Stimulated activated CD8-positive, alpha-beta memory T cell treated with anti-CD3 and anti-CD28 coated beads, Interleukin-12 subunit alpha, Interleukin-12 subunit beta, amount 100 ng/mL, for 1 hour (primary cell): ENCODE measurements around the gene TCEA2.

Experiments
- DNase-seq: peaks from one replicate; pipeline ENCODE4 v3.0.0-alpha.2; 2020; ENCODE audit warnings: low read depth

The TCEA2 gene

GRCh38 chr20:64065062-64065973, 2.3 kb downstream of the TCEA2 start:
- no peak for DNase-seq

DNA sequence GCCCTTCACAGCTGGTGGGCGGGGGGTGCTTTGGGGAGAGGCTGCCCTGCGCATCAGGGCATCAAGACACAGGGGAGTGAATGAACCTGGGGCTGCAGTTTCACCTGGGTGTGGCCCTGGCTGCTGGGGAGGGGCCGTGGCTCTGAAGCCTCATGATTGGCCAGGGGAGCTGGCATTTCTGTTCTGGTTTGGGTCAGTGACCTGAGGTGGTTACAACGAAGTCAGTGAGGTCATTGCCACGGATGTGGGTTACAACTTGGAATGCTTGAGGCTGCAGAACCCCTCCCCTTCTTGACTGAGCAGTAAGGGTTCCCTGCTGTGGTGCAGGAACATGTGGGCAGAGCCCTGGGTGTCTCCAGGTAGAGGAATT, 3.0 kb downstream of the TCEA2 start:
- no peak for DNase-seq

DNA sequence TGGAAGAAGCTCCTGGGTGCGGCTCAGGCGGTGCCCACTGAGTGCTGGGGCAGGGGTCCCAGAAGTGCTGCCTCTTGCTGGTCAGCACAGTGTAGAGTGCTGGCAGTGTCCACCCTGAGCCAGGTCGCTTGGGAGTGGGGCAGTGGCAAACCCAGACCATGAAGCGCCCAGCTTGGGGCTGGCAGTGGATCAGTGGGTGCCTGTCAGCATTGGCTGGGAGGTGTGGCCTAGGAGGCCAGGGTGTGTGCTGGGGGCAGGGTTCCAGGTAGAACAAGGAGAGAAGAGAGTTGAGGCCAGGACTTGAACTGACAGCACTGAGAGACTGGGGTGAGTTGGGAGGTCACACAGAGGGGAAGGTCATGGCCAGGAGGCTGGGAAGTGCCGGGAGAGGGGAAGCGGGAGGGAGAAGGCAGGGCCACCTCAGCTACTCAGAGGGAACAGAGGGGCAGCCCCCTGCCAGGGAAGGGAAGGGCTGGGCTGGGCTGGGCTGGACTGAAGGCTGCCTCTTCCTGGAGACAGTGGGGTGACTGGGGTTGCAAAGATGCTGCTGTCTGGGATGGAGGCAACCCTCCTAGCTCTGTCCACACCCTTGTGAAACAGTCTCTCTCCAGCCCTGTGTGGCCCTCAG, 4.1 kb downstream of the TCEA2 start:
- DNase-seq, result no peak

DNA sequence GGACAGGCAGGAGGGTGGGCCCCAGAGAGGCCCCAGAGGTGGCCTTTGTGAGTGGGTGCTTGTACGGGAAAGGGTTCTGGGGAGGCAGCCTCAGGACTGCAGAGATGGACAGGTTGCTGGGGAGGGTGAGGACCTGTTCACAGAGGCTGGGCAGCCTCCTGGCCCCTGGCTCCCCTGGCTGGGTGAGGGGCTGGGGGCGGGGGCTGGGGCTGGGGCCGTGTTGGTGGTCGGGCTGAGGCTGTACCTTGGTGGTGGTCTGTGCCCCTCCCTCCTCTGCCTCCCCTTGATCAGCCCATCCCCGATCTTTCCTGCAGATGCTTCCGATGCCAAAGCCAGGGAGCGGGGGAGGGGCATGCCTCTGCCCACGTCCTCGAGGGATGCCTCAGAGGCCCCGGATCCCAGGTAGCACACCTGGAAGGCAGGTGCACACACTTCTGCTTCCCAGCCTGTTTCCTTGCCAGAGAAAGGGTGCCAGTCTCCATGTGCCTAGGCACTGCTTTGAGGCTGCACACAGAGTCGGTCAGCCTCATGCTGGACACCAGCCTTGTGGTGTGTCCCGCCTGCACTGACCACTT, 4.8 kb downstream of the TCEA2 start:
- DNase-seq, result no peak

DNA sequence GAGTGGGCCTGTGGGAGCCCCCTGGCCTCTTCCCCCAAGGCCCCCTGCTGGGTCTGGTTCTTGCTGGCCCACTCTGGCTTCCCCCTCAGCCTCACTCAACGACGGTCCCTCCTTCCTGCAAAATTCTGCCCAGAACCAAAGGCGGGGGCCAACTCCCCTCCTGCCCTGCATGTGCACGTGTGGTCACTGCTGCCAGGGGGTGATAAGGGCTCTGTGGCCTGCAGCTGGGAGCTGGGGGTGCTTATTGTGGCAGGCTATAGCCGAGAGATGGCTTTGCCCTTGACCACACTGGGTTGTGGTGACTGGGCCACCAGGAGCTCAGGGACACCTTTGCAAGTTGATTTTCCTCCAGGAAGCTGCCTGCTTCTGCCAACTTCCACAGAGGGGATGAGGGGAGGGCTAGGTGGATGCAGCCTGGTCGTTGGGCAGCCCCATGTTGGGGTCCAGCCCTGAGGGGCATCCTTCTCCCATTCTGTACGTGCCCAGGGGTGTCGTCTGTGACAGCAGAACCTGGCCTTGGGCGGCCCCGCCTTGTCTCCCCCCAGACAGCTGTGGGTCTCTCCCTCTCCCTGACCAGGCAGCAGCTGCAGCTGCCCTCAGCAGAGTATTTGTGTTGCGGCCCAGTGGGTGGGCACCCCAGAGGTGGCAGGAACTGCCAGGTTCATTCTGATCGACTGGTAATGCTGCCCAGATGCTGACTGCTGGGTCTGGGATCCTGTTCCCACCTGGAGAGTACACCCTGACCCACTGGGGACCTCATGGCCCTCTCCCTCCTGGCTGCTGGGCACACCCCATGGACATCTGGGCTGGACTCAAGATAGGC, 5.6 kb downstream of the TCEA2 start:
- DNase-seq, result no peak

GRCh38 chr20:64069209-64069613, 6.2 kb downstream of the TCEA2 start:
- no peak for DNase-seq

DNA sequence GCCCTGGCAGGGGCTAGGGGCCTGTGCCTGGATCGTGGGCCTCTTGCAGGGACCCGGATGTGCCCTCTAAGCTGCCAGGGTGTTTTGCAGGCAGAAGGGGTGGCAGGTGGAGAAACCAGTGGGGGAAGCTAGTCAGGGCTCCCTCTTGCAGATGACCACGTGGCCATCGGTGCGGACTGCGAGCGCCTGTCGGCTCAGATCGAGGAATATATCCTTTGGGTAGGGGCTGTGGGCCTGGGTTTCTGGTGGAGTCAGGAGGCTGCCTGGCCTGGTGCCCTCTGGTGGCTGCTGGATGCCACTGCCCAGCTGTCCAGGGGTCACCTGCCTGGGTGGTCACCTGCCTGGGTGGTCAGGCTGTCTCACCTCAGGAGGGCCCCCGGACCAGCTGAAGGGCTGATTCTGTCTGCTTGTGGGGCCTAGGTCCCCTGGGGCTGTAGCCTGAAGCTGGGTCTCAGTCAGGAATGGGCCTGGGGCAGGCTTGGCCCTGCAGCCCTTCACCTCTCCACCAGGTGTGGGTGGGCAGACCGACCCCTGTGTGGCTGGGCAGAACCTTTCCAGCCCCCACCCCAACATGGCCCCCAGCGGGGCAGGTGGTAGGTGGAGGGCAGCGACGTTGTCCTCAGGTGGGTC, 6.7 kb downstream of the TCEA2 start:
- DNase-seq, result no peak

DNA sequence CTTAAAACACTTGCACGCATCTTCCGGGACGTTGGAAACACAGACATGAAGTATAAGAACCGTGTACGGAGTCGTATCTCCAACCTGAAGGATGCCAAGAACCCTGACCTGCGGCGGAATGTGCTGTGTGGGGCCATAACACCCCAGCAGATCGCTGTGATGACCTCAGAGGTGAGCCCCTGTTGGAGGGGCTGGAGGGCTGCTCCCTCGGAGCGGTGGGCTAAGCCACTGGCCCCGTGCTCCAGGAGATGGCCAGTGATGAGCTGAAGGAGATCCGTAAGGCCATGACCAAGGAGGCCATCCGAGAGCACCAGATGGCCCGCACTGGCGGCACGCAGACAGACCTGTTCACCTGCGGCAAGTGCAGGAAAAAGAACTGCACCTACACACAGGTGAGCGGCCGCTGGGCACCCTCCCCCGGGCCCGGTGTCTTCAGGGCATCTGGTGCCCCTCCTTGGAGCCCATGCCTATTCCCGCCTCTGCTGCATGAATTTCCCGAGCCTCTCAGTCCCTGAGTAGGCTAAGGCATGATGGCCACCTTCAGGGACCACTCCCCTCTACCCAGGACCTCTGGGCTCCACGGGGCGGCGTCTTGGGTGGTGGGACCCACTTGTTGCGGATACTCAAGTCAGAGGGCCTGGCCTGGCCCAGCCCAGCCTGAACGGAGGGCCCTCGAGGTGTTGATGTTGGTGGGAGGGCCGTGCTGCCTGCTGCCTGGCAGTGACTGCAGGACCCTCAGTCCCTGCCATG, 7.4 kb downstream of the TCEA2 start:
- no peak for DNase-seq

- DNase-seq, result no peak
Observed at GRCh38 chr20:64071341-64072332, 8.6 kb downstream of the TCEA2 start.

DNA sequence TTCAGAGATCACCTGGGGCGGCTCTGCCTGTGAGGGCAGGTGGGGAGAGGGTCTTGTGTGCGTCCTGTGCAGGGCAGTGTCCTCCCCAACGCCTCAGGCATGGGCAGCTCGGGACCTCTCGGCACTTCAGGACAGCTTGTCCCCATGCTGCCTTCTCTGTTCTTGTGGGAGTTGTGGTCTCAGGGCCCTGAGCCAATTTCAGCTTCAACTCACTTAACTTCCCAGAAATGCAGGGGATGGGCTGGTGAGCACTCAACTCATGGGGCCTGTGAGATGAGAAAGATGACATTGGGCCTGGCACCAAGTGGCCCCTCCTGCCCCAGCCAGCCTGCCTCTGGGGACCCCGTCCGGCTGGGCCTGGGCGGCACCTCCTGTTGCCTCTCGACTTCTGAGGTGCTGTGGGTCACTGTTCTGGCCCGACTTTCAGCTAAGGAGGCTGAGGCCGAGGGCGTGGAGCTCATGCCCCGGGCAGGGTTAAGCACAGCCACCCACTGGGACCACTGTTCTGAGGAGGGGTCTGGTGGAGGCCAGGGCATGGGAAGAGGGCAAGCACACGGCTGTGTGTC, 9.6 kb downstream of the TCEA2 start:
- DNase-seq, result no peak

DNA sequence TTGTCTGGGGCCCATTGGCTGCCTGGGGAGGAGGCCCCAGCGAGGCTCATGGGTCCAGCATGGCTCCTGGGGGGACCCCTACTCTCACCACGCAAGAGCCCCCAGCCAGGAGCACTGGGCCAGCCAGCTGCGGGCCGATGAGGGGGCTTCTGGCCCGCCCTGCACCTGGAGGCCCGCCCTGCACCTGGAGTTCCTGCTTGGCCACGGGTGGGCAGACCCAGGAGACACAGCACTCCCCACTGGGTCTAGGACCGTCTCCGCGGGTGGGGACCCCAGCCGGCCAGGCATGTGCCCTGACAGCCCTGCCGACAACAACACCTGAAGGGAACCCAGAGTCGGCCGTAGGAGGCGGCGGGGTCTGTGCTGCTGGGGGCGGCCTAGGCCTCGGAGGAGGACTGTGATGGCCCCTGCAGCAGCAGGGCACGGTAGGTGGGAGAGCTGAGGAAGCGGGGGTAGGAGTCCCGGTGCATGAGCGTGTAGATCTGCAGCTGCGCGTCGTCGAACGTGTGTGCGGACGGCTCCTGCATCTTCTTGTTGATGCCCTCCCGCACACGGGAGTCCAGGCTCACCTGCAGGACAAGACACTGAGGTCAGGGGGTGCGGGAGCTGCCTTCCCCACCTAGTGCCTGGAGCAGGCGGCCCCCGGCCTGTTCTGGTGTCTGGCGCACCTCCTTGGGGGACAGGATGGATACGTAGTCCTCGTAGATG, 10.6 kb downstream of the TCEA2 start:
- DNase-seq, result no peak

GRCh38 chr20:64074184-64074789, 11.3 kb downstream of the TCEA2 start:
- DNase-seq, result no peak

DNA sequence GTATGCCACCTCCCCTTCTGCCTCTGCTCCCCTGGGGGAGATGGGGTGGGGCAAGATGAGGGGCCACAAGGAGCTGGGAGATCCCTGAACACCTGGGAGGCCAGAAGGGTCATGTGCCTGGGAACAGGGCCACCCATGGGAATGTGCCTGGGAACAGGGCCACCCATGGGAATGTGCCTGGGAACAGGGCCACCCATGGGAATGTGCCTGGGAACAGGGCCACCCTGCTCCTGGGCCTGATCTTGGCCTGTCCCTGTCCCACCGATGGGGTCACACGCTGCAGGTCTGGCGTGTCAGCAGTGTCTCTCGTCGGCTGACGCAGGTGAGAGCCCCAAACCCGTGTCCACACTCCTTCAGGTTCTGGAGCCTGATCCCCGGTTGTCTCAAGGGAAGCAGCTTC, 12.0 kb downstream of the TCEA2 start:
- DNase-seq, result no peak

DNA sequence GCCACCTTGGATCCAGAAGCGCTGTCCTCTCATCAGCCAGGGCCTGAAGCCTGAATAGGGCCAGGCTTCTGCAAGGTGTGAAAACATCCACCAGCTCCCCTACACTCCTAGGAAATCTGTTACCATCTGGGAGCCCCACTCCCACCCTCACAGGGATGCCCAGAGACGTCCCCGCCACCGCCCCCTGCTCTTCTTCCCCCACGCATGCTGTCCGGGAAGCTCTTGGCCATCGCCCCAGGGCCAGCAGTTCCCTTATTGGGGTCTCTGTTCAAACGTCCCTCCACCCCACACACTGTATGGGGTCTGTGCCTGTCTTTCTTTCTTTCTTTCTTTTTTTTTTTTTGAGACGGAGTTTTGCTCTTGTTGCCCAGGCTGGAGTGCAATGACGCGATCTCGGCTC, 12.6 kb downstream of the TCEA2 start:
- no peak for DNase-seq

DNA sequence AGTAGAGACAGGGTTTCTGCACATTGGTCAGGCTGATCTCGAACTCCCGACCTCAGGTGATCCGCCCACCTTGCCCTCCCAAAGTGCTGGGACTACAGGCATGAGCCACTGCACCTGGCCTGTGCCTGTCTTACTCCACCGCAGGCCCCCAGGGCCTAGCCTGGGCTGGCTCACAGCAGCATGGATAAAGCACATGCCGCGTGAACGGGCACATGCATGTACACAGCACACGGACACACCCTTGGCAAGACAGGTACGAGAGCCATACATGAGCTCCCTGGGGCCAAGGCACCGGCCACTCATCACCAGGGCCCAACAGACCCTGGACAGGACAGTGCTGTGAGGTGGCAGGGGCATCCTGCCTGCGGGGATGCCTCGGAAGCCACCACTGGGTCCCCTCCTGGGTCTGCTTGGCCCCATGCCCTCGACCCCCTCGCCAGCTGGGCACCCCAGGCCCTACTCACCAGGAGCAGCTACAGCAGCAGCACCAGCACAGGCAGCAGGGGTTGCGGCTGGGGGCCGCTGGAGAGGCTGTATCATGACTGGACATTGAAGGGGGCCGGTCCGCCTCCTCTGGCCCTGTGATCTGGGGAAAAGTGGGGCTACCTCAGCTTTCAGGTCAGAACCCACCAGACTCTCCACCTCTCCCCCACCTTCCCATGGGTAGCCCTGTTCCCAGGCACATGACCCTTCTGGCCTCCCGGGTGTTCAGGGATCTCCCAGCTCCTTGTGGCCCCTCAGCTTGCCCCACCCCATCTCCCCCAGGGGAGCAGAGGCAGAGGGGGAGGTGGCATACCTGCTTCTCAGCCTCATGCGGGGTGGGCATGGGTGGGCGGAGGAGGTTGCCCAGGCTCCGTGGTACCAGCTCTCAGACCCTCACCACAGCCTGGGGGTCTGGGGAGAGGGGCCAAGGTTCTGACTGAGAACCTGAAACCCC, 13.3 kb downstream of the TCEA2 start:
- no peak for DNase-seq

- no peak for DNase-seq
Observed at GRCh38 chr20:64077094-64077493, 14.1 kb downstream of the TCEA2 start.

DNA sequence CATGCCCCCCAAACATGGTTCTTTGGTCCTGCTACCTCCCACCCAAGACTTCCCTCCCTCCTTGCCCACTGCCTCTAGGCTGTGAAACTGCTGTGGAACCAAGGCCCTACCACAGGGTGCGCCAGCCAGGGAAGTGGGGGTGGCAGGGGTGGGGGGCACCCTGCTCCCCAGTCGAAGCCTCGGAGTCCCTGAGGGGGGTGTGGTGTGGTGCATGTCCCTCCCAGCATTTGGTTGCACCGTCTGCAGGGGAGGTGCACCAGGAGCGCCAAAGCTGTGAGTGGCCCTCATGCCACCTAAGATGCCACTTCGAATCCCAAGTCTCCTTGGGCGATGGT, 14.5 kb downstream of the TCEA2 start:
- no peak for DNase-seq
